ENCODE measurements around the gene ERBB3. TPM values are rescaled to one million over a fixed set of nuclear protein-coding genes. Genes with fewer than 3 reads are reported as not detected.

Gene ERBB3
- total RNA-seq, 1 experiment from 2014 or later, result 56.5 TPM

GRCh38 chr12:56086608-56087007 is 6.6 kb downstream of the ERBB3 start:
- peaks cover 33 to 73% (median 70%) of the 10 kb centered on the region in 3 experiments for H3K36me3 Mint-ChIP-seq (ENCODE audit: insufficient read depth in 1 of 3, low read depth in 3 of 3)
- no CpG with 5 or more reads among the region's 6 CpGs for WGBS (ENCODE audit: extremely low coverage, insufficient read length, low lambda C conversion rate)
- no peak overlapping the region for H2BK15ac ChIP-seq (ENCODE audit: low read depth, low read length)

More at GRCh38 chr12:56086608-56087007, 6.6 kb downstream of the ERBB3 start:
- H3K18ac ChIP-seq (ENCODE audit: insufficient read length, low read depth, low read length), result no peak overlapping the region
- Mint-ChIP-seq H3K27me3 (ENCODE audit: low read depth) (no peaks in the 10 kb centered on the region), H3K4me3 (no peak overlapping the region; a peak in 1 of 5 replicates), H3K4me1 (peaks cover 5 to 8% of the 10 kb centered on the region in 2 experiments), H3K27ac (peak overlapping the region in 2 of 3 experiments; percentile 47 to 49; a peak in 2 of 7 replicates), H3K9me3 (no peaks in the 10 kb centered on the region)
- H3K23ac ChIP-seq (ENCODE audit: insufficient read length, low read depth, low read length), result no peak overlapping the region
- H3K4me1 ChIP-seq (ENCODE audit: insufficient read depth, low read length), result no peaks in the 10 kb centered on the region
- H4K91ac ChIP-seq (ENCODE audit: insufficient read length, low read depth, low read length), result no peak overlapping the region
- no peak overlapping the region for H2BK12ac ChIP-seq (ENCODE audit: insufficient read length, low read depth, low read length)
- no peak for DNase-seq
- no peaks in the 10 kb centered on the region for H3K79me1 ChIP-seq (ENCODE audit: insufficient read depth, low read depth, low read length, poor library complexity, severe bottlenecking)
- no peak overlapping the region for H2AFZ ChIP-seq (ENCODE audit: low read length)
- H3K79me2 ChIP-seq (ENCODE audit: insufficient read depth, low read length), result peaks cover 6% of the 10 kb centered on the region; the same call in 1 of the 2 replicates
- H3T11ph ChIP-seq (ENCODE audit: low read length), result no peak overlapping the region
- H3K27ac ChIP-seq (ENCODE audit: insufficient read length, low read depth, low read length), result no peak overlapping the region
- H3K14ac ChIP-seq (ENCODE audit: insufficient read depth, low read length), result no peak overlapping the region
- H2BK5ac ChIP-seq (ENCODE audit: insufficient read length, low read length), result no peak overlapping the region
- no peak overlapping the region for H3K4me2 ChIP-seq (ENCODE audit: insufficient read depth, insufficient read length, low read length)
- no peak overlapping the region for H3K9ac ChIP-seq (ENCODE audit: extremely low read depth, insufficient read length, low read length)
- H2AK5ac ChIP-seq (ENCODE audit: insufficient read length, low read length), result no peak overlapping the region
- H3K56ac ChIP-seq (ENCODE audit: insufficient read length, low read depth, low read length), result no peak overlapping the region
- no peak overlapping the region for H4K5ac ChIP-seq (ENCODE audit: insufficient read length, low read depth, low read length)
- H2BK20ac ChIP-seq (ENCODE audit: low read depth, low read length, poor library complexity, severe bottlenecking), result no peak overlapping the region
- no peaks in the 10 kb centered on the region for H4K20me1 ChIP-seq (ENCODE audit: control insufficient read depth, insufficient read depth, insufficient read length)
- H4K8ac ChIP-seq (replicated peaks; ENCODE audit: insufficient read length, low read depth, low read length), result no peak overlapping the region
- no peaks in the 10 kb centered on the region for H3K9me3 ChIP-seq (ENCODE audit: control insufficient read depth, low read depth, low read length)
- no peaks in the 10 kb centered on the region for H3K23me2 ChIP-seq (ENCODE audit: insufficient read length, low read depth, low read length, poor library complexity, severe bottlenecking)
- no peak overlapping the region for H3K4ac ChIP-seq (ENCODE audit: low read depth, low read length)
- no peaks in the 10 kb centered on the region for H3K27me3 ChIP-seq (ENCODE audit: insufficient read depth, low read length)
- no peak overlapping the region for H2BK120ac ChIP-seq (ENCODE audit: low read depth, low read length, poor library complexity, severe bottlenecking)
- TF ChIP-seq CTCF (conservative IDR thresholded peaks at IDR 0.05), result no peak
